ENCODE data around the gene SEMA6B.
"Not testable (repeated sequence)": the region's sequence is repeated elsewhere in the genome, so short reads cannot be mapped to it uniquely, and the experiment has no call there.

Gene SEMA6B

DNA sequence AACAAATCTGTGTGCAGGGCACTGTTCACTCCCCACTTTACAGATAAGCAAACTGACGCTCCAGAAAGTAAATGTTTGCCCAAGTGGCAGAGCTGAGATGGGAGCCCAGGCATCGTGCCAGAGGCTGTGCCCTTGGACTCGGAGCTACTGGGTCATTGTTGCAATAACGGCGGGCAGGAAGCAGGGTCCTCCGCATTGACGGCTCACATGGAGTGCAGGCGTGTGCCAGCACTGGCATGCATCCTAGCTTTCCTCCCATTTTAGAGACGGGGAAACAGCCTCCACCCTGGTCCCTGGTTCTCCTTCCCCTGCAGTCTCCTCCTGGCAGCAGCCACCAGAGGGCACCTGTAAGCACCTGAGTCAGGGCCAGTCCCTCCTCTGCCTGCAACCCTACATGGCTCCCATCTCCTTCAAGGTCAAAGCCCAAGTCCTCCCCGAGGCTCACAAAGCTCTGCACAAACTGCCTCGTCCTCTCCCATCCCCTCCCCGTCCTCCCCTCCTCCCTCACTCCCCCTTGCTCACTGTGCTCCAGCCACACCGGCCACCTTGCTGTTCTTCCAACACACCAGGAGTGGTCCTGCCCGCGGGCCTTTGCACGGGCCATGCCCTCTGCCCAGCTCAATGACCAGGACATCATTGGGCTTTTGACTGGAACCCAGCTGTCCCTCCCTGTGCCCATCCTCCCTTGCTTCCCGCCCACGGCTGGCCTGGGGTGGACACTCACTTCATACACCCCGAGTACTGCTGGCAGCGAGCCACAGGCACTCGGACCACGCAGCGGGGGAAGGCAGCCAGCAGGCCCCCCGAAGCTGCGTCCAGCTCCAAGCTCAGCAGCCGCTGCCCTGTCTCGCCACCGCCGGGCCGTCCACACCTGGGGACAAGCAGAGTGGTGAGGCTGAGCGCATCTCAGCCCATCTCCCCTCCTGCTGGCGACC is 11.9 kb downstream of the SEMA6B start:
- no peak for DNase-seq (ENCODE audit: low read depth)

DNA sequence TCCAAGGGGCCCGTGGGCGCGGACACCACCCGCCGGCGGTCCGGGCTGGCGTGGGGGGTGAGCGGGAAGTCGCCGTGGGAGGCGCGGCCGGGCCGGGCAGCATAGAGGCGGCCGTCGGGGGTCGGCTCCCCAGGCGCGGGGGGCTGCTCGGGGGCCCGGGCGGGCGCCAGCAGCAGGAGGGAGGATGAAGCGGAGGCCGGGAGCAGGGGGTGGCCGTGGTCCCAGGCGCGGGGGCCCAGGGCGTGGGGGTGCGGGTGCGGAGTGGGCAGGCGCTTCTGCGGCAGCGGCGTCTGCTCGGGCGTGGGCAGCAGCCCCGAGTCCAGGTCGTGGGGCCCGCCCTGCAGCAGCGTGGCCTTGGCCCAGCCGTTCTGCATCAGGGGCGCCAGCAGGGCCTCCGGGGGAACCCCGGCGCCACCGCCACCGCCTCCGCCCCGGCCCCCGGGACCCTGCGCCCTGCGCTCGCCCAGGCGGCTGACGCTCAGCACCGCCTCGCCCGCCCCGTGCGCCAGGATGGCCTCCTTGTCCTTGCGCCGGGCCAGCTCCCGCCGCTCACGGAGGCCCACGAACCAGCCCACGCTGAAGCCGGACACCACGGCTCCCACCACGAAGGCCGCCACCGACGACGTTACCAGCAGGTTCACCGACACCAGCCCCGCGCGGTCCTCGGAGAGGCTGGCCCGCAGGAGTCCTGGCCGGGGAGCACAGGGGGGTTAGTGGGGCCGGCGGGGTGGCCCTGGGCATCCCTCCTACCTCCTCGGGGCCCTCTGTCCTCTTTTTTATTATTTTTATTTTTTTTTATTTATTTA is 15.4 kb downstream of the SEMA6B start:
- DNase-seq (ENCODE audit: low read depth): no peak

DNA sequence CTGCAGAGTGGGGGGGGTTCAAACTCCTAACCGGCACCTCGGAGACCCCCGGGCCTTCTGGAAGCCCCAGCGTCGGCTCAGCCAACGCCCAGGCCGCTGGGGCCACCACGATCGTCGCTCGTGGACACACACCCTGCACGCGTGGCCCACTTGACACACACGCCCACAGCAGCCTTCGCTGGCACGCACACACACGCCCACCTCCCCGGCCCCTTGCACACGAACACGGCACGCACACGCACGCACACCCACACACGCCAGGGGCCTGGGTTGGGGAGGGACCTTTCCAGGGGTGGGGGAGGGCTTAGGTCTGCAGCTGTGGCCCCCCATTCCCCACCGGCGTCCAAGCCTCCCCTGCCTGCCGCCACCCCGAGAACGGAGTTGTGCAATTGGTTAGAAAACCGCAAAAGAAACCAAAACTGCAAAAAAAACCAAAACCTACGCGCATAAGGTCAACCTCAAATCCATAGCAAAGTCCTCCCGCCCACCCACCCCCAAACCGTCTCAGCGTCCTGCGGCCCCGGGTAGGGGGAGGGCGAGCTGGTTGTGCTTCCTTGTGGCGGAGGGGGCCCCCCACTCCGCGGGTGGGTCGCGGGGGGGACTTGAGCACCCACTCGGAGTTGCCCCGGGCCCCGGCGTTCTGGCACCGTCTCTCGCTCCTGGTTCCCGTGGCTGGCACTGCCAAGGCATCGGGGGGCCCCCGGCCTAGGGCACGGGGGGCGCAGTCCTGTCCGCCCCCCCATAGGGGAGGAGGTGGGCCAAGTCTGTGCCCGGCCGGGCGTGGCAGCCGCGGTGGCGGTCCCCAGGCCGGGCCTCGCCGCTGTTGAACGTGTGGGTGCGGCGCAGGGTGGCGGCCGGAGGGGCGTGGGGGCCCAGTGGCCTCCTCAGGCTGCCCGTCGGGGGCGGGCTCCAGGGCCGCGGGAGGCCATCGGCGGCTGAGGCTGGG is 16.3 kb downstream of the SEMA6B start:
- no peak for DNase-seq (ENCODE audit: low read depth)

DNA sequence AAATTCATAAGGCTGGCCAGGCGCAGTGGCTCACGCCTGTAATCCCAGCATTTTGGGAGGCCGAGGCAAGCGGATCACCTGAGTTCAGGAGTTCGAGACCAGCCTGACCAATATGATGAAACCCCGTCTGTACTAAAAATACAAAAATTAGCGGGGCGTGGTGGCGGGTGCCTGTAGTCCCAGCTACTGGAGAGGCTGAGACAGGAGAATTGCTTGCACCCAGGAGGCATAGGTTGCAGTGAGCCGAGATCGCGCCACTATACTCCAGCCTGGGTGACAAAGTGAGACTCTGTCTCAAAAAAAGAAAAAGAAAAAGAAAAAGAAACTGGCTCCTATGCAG is 17.7 kb downstream of the SEMA6B start:
- not testable (repeated sequence) for DNase-seq (ENCODE audit: low read depth)

DNA sequence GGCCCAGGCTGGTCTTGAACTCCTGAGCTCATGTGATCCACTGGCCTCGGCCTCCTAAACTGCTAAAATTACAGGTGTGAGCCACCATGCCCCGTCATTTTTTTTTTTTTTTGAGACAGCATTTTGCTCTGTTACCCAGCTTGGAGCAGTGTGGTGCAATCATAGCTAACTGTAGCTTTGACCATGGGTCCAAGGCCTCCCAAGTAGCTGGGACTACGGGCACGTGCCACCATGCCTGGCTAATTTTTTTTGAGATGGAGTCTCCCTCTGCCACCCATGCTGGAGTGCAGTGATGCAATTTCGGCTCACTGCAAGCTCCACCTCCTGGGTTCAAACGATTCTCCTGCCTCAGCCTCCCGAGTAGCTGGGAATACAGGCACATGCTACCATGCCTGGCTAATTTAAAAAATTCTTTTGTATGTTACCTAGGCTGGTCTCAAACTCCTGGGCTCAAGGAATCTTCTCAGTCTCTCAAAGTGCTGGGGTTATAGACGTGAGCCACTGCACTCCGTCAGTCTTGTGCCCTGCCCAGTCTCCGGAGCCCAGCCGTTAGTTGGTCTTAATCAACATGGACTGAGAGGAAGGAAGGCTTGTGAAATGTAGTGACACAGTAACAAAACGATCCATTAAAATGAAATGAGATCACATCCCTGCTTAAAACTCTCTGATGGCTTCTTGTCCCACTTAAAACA is 18.2 kb downstream of the SEMA6B start:
- no peak for DNase-seq (ENCODE audit: low read depth)

DNA sequence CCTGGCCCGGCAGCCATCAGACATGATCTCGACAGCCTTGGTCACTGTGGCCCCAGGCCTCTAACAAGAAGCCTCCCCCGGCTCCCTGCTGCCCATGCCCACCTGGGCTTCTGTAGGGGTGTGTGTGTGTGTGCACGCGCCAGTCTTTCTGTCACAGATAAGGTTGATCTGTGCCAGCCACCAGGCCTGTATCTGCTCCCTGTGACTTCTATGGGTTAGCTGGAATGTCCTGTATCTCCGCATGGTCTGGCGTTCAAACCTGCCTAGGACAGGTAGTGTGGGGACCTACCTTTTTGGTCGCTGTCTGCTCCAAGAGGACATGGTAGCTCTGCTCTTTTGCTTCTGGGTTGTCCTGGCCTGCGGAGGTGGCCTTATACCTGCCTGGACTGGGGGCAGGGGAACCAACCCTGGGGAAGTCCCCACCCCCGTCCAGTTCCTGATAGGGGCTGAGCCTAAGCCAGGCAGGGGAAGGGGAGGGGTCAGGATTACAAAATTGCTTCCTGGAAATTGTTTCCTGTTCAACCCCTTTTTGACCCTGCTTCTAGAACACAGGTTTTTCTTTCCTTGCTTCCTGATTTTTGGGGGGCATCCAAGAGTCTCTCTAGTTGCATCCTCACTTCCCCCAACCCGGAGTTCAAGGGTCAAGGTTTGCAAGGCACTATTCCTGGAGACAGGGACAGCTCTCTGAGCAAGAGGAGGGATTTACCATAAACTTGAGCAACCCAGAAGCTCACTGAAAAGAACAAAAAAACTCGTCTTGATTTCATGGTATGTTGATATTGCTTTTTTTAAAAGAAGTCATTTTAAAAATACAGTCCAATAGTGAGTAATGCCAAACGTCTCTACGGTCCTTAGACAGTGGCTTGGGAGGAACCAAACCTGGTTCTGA is 19.5 kb downstream of the SEMA6B start, which contains the start of gene LRG1:
LRG1 (minus strand) TSS at position 344 of the 889 bp plus-strand sequence; CDS start at position 321, 23 bp downstream.
- DNase-seq (ENCODE audit: low read depth): no peak

DNA sequence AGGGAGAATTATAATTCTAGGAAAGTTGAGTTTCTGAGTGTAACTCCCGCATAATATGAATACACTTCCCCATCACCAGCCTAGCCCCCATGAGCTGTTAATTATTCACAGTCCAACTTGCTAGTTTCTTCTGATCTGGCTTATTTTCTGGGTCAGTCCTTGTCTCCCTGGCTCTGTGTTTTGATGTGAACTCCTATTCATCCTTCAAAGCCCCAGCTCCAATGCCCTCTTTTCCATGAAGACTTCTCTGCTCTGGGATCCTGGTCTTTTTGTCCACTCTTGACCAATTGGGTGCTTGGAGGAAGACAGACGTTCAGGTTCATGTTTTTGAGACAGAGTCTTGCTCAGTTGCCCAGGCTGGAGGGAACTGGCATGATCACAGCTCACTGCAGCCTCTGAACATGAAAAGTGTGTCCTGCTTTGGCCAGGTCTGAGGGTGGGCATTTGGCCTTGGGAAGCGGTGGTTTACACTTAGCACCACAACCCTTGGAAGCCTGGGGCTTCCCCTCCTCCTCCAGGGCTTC is 20.3 kb downstream of the SEMA6B start:
- no peak for DNase-seq (ENCODE audit: low read depth)

DNA sequence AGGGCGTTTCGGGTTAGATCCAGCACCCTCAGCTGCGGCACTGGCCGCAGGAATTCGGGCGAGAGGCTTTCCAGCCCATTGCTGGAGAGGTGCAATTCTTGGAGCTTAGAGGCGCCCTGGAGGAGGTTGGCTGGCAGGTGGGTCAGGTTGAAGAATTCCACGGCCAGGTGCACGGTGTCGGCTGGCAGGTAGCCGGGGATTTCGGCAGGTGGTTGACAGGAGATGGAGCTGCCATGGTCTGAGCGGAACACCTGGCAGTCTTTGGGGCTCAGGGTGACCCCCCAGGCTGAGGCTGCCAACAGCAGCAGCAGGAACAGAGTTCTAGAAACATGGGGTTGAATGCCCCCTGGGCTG is 20.9 kb downstream of the SEMA6B start:
- no peak for DNase-seq (ENCODE audit: low read depth)

DNA sequence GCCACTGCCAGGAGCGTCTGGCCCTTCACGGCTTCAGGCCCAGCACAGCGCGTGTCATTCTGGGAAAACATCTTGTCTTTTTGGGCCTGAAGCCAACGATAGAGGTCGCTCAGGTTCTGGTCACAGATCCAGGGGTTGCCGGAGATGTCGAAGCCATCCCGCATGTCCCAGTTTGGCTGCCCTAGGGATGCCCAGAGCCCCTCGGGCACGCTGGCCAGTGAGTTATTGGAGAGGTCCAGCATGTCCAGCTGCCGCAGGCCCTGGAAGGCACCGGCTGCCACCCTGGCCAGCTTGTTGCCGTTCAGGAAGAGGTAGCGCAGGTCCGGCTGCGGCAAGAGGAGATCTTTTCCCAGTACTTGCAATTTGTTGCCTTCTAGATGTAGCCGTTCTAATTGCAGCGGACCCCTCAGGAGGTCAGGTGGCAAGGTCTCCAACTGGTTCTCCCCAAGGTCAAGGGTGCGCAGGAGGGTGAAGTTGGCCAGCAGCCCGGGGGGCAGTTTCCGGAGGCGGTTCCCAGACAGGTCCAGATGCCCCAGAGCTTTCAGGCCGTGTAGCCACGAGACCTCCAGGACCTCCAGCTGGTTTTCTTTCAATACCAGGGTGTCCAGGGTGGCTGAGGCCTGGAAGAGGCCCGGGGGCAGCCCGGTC is 21.4 kb downstream of the SEMA6B start:
- no peak for DNase-seq (ENCODE audit: low read depth)

DNA sequence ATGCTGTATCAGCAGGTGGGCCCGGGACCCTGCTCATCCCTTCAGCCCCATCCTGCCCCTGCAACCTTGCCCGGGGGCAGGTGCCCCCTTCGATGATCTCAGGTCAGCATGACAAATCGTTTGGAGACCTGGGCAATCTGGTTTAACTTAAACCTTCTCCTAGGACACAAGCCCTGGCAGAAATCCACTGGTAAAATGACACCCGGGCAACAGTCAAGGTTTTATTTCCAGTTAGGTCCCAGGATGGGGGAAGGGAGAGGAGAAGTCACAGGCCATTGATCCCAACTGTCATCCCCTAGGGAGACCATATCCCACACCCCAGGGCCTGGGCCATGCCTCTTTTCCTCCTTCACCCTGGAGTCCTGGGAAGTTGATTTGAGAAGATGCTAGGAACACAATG is 22.7 kb downstream of the SEMA6B start:
- no peak for DNase-seq (ENCODE audit: low read depth)

DNA sequence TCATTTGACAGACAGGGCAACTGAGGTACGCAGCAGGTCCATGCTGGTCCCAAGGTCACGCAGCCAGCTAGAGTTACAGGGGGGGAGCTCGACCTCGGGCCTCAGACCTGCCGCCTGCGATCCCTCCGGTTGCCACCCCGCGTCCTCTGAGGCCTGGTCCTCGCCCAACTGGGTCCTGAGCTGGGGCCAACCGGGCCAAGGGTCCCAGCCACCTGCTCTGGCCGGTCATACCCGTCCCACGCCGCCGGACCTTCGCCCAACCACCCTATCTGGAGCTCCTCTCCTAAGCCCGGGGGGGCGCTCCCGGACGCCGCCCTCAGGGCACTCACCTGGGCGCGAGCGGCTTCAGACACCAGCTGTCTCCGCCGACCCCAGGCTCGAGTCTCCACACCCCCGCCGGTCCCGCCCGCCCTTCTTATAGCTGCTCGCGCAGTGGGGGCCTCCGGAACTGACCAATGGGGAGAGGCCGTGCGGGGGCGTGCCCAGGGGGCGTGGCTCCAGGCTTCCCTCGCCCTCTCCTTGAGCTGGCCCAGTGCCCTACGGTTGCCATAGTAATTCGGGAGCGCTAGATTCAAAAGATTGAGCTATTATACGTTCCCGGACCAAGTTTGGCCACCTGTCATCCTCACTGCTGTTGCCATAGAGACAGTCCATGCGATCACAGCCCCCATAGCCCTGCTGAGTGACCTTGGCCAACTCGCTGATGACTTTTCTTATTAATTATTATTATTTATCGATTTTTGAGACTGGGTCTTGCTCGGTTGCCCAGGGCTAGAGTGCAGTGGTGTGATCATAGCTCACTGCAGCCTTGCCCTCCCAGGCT is 24.4 kb downstream of the SEMA6B start, which contains the start of gene PLIN5:
PLIN5 (minus strand) TSS at position 389 of the 823 bp plus-strand sequence. CDS start 1,150 bp downstream, outside the sequence.
- DNase-seq (ENCODE audit: low read depth): peak; percentile 44

DNA sequence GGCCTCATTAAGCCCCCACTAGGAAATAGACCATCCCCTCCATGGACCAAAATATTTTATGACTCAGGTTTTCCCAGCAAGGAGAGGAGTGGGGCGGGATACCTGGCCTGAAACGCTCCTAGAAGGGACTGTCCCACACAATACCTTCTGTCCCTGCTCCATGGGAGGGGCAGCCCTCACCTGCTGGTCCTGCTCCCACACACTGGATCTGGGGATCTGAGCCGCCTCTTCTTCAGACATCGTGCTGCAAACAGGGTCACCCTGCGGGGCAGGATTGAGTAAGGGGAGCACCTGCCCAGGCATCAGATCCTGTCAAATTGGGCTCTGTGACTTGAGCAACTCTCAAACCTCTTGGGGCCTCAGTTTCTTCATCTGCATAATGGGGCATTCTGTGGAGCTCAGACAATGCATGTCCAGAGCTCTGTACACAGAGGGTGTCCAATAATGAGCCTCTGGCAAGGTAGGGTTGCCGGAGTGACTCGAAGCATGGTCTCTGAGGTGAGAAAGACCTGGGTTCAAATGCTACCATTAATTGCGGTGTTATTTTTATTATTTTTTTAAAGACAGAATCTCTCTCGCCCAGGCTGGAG is 25.6 kb downstream of the SEMA6B start:
- DNase-seq (ENCODE audit: low read depth): no peak

DNA sequence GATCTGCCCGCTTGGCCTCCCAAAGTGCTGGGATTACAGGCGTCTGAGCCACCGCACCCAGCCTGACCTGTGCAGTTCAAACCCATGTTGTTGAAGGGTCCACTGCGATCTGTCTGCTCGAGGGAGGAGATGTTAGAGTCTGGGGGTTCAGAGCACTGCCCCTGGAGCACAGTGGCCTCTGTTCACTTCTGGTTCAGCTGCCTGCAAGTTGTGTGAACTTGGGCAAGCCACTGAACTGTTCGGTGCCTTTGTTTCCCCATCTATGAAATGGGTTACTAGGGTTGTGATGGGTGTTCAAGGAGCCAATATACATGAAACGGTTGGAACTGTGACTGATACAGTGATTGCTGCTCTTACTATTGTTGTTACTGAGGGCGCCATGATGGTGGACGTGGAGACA is 26.1 kb downstream of the SEMA6B start:
- DNase-seq (ENCODE audit: low read depth): no peak

DNA sequence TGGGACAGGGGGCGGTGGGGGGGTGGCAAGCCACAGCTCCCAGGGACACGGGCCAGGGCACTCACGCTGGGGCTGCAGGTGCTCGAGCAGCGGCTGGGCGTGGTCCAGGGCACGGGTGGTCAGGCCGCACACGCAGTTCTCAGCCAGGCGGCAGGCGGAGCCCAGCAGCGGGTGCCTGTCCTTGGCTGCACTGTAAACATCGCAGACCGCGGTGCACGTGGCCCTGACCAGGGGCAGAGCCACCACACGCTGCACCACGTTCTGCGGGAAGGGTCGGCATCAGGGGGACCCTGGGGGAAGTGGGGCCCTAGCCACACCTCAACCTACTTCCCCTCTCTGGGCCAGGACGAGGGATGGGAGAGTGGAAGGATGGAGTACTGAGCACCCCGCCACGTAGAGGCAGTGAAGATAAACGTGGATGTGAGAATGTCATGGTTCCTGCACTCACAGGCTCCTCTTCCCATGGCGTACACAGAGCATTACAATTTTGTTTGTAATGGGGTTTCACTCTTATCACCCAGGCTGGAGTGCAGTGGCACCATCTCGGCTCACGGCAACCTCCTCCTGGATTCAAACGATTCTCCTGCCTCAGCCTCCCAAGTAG is 27.8 kb downstream of the SEMA6B start:
- DNase-seq (ENCODE audit: low read depth): no peak

DNA sequence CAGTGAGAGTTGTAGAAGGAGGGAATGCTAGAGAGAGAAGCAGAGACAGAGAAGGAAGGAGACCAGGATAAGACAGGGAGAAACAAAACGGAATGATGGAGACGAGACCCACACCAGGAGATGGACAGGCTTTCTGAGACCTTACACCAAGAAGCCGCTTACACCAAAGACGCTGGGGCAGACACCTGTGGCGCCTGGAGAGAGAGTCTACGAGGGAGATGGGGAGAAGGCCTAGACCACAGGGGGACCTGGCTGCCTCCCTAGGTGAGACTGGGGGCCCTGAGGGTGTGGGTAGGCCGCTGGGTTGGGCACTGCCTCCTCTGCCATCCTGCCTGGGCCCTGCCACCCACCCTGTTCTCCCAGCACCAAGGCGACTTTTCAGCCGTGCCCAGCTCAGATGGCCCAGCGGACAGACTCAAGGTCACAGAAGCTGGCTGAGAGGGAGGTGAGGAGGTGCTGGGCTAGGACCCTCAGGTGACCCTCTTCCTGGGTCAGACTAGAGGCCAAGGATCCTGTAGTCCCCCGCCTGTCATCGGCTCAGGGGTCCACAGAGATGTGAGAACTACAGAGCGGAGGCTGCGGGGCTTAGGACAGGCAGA is 29.5 kb downstream of the SEMA6B start:
- no peak for DNase-seq (ENCODE audit: low read depth)

DNA sequence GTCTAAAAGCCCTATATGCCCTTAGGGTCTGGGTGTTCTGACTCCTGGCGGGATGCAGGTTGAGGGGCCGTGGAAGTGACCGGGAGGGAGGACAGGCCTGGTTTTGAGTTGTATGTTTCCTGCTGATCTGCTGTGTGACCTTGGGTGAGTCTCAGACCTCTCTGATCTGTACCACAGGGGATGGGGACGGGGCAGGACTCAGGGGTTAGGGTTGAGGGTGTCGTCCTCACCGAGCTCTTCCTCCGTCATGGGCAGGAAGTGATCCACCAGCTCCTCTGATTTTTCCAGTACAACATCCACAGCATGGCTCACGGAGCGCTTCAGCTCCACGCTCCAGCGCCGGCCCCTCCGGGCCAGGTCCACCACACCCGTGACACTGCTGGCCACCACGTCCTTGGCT is 30.6 kb downstream of the SEMA6B start:
- no peak for DNase-seq (ENCODE audit: low read depth)

DNA sequence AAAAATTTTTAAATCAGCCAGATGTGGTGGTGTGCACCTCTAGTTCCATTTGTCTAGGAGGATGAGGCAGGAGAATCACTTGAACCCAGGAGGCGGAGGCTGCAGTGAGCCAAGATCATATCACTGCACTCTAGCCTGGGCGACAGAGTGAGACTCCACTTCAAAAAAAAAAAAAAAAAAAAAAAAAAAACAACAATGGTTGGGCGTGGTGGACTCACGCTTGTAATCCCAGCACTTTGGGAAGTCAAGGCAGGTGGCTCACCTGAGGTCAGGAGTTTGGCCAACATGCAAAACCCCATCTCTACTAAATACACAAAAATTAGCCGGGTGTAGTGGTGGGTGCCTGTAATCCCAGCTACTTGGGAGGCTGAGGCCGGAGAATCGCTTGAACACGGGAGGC is 32.1 kb downstream of the SEMA6B start:
- DNase-seq (ENCODE audit: low read depth): not testable (repeated sequence)
